ENCODE data around the gene DOCK11. TPM values are rescaled to one million over a fixed set of nuclear protein-coding genes. Genes with fewer than 3 reads are reported as not detected.

The DOCK11 gene
- polyA plus RNA-seq, 1 of the 3 experiments (the other 2 are of a cell fraction): 34.8 TPM

- no peaks in the 10 kb centered on the region for H3F3A ChIP-seq (replicated peaks; ENCODE audit: insufficient read depth)
- no peaks in the 10 kb centered on the region for H4K20me1 ChIP-seq (ENCODE audit: insufficient read depth)
- no peak for DNase-seq
- no peaks in the 10 kb centered on the region for H3K36me3 ChIP-seq (replicated peaks in 1 of 2; ENCODE audit: control insufficient read depth in 1 of 2, insufficient read depth in 2 of 2, low read length in 1 of 2)
- H3K9ac ChIP-seq: no peak overlapping the region
- 55% methylated on average over 13 of the region's 13 CpGs for WGBS (ENCODE audit: low lambda C conversion rate)
- CTCF ChIA-PET: no interaction called here
- POLR2A ChIA-PET: no interaction called here
- no peaks in the 10 kb centered on the region for H3K9me2 ChIP-seq
- H3K4me1 ChIP-seq (ENCODE audit: control insufficient read depth in 1 of 2, insufficient read depth in 2 of 2, low read depth in 1 of 2, low read length in 1 of 2): no peaks in the 10 kb centered on the region
- no peaks in the 10 kb centered on the region for H3K79me2 ChIP-seq (ENCODE audit: insufficient read depth)
- TF ChIP-seq CTCF (IDR thresholded peaks at IDR 0.05) (no peak), RCOR1 (IDR thresholded peaks at IDR 0.05; ENCODE audit: low read length) (no peak), EP300 (IDR thresholded peaks at IDR 0.05; ENCODE audit: borderline replicate concordance in 1 of 2, low read depth in 1 of 2, low read length in 1 of 2) (no peak), ZBTB33 (IDR thresholded peaks at IDR 0.05; ENCODE audit: borderline replicate concordance, low read depth) (no peak), TAF1 (IDR thresholded peaks at IDR 0.05; ENCODE audit: borderline replicate concordance, low read depth, low read length) (no peak), EZH2phosphoT487 (IDR thresholded peaks at IDR 0.05; ENCODE audit: borderline replicate concordance, low read depth) (no peak), JUND (IDR thresholded peaks at IDR 0.05) (no peak), PBX3 (IDR thresholded peaks at IDR 0.05) (no peak), RXRA (IDR thresholded peaks at IDR 0.05; ENCODE audit: borderline replicate concordance, low read depth) (no peak)
- no peaks in the 10 kb centered on the region; the same call in 1 of the 2 replicates for H3K27me3 ChIP-seq (ENCODE audit: insufficient read depth)
- H3K9me3 ChIP-seq: no peaks in the 10 kb centered on the region
- no peak overlapping the region for H3K4me3 ChIP-seq (ENCODE audit: low read depth in 2 of 2, low read length in 1 of 2)
- H3K4me2 ChIP-seq: no peak overlapping the region
- H3K27ac ChIP-seq (ENCODE audit: low read depth in 2 of 2, low read length in 1 of 2): no peak overlapping the region
- H2AFZ ChIP-seq (ENCODE audit: low read depth): no peak overlapping the region
Observed at GRCh38 chrX:118717678-118718391, 222.2 kb downstream of the DOCK11 start.

DNA sequence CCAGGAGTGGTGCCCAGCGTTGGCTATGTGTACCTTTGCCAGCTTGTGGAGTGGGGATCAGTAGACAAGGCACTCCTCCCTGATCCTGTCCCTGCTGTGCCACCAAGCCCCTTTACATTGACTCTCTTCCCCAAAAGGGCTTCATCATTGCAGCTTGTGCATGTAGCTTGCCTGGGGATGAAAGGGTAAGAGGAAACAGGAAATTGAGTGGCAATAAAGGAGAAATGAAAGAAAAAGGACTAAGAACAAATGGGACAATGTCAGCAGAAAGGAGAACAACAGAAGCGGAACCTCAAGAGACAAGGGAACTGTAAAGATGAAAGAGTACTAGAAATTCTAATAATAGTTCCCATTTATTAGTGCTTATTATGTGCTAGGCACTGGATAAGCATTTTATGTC is 223.1 kb downstream of the DOCK11 start:
- H3K9me3 ChIP-seq: no peaks in the 10 kb centered on the region
- no peaks in the 10 kb centered on the region for H3K4me1 ChIP-seq (ENCODE audit: control insufficient read depth in 1 of 2, insufficient read depth in 2 of 2, low read depth in 1 of 2, low read length in 1 of 2)
- ChIA-PET CTCF (no interaction called here), POLR2A (no interaction called here)
- no peaks in the 10 kb centered on the region for H3K9me2 ChIP-seq
- H3K27me3 ChIP-seq (ENCODE audit: insufficient read depth): no peaks in the 10 kb centered on the region; the same call in 1 of the 2 replicates
- no peak overlapping the region for H3K4me3 ChIP-seq (ENCODE audit: low read depth in 2 of 2, low read length in 1 of 2)
- no peak for TF ChIP-seq GATA2 (CRISPR knock-in tag; IDR thresholded peaks at IDR 0.05)
- H2AFZ ChIP-seq (ENCODE audit: low read depth): no peak overlapping the region
- no peak overlapping the region for H3K27ac ChIP-seq (ENCODE audit: low read depth in 2 of 2, low read length in 1 of 2)
- no peaks in the 10 kb centered on the region for H3F3A ChIP-seq (replicated peaks; ENCODE audit: insufficient read depth)
- H3K4me2 ChIP-seq: no peak overlapping the region
- H3K79me2 ChIP-seq (ENCODE audit: insufficient read depth): no peaks in the 10 kb centered on the region
- no peak overlapping the region for H3K9ac ChIP-seq
- DNase-seq: no peak
- no peaks in the 10 kb centered on the region for H3K36me3 ChIP-seq (replicated peaks in 1 of 2; ENCODE audit: control insufficient read depth in 1 of 2, insufficient read depth in 2 of 2, low read length in 1 of 2)
- H4K20me1 ChIP-seq (ENCODE audit: insufficient read depth): no peaks in the 10 kb centered on the region
- 32% methylated on average over 2 of the region's 2 CpGs for WGBS (ENCODE audit: low lambda C conversion rate)
